NCI-H774 (cell line): ENCODE results near the gene ALDH3A1.

Experiments used
- DNase-seq: peaks from one replicate; lab custom pipeline; 2025; lab: John Stamatoyannopoulos, UW

Gene ALDH3A1

DNA sequence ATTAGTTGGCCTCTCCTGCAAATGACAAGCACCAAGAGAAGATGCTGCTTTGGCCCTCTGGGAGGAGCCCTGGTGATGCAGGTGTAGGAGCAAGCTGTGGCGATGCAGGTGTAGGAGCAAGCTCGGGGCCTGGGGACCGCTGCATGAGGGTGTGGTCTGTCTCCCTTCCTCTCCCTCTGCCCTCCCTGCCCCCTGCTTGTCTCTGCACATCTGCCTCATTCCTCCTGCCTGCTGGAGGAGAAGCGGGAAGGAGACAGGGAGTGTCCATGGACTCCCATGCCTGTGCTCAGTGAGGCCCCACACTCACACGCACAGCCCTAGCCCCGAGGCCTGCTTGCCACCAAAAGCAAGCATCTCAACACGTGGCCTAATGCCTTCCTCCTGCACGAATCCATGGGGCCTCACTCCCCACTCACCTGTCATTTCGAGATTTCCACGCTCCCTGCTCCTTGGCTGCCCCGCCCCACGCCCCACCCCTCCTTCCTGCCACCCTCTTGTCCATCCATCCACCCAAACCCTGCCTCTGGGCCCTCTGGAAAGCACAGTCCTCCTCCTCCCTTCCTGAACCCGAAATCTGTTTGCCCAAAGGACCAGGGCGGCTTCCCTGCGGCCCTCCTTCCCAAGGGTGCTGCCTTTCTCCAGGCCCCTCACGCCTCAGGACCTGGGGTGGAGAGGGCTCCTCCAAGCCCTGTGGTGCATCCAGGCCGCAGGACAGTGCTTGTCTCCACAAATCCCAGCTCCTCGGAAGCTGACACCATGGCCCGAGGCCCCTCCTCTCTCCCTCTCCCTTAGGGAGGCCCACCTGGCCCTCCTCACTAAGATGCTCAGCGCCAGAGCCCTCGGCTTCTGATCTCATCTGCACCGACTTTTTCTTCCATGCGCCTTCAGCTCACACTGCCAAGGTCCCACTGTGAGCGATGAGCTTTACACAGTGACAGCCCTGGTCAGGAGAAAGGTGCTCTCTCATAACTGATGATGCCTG lies 11.8 kb upstream of the ALDH3A1 start:
- DNase-seq, result no peak

DNA sequence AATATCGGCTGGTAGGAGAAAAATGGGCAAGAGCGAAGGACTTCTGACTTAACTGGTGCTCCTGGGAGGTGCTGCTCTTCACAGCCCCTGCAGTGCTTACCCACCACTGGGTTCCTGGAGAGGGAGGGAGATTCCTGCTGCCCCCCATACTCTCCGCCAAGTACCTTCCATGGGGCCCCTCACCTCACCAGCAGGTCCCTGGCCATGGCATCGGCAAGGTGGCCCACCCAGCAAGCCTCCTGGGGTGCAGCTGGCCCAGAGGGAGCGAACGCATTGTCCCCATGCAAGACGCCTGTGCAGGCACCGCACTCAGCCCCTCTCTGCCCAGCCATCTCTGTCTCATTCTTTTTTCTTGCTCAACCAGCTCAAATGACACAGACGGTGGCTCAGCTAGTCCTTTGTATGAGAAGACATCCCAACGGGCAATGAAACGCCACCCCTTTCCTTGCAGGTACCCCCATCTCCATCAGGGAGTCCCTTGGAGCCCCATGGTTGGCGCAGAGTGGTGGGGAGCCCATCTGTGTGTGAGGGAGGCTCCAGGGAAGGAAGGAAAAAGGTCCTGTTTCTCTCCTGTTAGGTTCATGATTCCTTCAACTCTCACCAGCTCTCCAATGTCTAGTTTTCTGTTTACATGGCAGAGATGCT lies 9.6 kb upstream of the ALDH3A1 start:
- no peak for DNase-seq

DNA sequence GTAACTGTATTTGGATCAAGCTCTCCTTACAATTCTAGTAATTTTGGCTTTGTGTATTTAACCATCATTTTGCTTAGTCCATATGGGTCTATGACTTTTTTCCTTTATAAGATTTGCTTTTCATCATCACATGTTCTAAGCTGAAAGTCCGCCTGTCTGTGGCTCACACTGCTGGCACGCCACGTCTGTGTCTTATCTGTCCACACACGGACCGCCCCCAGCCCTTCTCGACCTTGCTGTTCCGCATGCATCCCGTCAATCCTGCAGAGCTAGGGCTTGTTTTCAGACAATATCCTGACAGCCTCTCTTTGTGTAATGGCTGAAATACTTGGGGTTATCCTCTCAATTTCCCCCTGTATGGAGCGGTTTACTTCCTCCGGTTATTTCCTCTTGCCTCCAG lies 8.4 kb upstream of the ALDH3A1 start:
- no peak for DNase-seq

GRCh38 chr17:19755821-19756510 lies 7.9 kb upstream of the ALDH3A1 start:
- DNase-seq, result no peak

DNA sequence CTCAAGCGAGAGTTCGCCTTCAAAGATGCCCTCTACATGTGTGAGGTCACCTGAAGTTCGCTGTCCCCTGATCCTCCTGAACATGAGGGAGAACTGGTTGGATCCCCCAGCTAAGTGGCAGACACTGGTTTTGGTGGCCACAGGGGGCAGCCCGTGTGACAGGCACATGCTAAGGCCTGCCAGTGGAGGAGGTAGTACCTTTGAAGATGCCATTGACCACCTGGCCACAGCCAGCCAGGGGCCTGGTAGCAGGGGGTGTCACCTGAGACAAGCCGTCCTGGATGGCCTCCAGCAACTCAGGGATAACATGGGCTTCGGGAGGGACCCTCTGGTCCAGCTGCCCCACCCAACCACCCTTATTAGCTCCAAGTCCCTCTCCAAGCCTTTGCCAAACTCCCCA lies 7.3 kb upstream of the ALDH3A1 start:
- DNase-seq, result no peak

- DNase-seq, result peak; percentile 31
These were observed 5.8 kb upstream of the ALDH3A1 start for GRCh38 chr17:19753661-19754463.

DNA sequence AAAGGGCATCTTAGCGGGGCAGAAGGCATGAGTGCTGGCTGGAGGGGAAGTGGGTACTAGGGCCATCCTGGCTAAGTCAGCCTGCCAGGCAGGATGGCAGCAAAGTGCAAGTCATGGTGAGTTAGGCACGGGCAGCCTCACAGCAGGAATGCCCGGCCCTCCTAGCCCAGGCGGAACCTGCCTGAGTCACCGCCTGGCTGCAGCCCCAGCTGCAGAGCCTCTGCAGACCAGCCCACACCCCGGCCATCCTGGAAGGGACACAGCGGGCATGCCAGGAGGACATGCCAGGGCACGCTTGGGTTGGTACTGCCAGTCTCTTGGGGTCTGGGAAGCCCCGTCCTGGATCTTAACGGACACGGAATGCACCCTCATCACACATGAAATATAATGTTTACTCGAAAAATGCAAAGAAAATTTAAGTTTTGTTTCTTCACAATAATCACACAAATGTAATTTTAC lies 5.0 kb upstream of the ALDH3A1 start:
- no peak for DNase-seq

- no peak for DNase-seq
These were observed 4.3 kb upstream of the ALDH3A1 start for GRCh38 chr17:19752216-19753050.

- no peak for DNase-seq
These were observed 2.7 kb upstream of the ALDH3A1 start for GRCh38 chr17:19750835-19751234.

DNA sequence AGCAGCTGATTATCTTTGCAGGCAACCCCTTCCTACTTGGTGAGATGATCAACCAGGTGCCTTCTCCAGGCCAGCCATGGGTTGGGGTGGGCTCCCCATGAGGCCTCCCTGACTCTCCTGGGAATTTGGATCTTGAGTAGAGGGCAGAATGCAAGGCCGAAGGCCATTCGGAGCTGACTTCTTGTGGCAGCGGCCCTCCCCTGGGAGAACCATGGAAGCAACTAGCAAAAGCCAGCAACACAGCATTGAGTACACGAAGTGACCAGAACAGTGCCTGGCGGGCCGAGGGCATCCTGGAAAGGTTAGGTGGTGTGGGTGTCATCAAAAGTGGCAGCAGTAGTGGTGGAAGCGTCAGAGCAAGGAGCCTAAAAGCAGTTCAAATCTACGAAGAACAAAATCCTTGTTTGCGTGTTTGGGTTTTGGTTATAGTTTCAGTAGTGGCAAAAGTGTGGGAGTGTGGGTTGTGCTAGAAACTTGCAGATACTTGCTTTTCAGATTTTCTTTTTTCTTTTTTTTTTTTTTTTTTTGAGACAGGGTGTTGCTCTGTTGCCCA lies 2.0 kb upstream of the ALDH3A1 start:
- DNase-seq, result no peak

DNA sequence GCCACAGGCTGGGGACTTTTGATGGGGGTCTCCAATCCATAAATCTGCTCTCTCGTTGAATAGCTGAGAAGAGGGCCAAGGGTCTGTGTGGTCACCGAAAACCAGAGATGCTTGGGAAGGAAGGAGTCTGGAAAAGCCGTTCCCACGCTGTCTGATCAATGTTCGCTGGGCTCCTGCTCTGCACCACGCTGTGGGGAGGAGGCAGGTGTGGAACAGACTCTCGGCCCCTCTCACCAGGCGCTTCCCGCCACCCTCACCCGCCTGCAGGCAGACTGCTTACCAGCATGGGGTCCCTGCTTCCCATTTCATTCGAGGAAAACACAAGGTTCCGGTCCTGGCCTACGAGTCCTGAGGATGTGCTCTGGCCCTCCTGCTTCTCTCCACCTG lies 702 bp upstream of the ALDH3A1 start:
- no peak for DNase-seq

DNA sequence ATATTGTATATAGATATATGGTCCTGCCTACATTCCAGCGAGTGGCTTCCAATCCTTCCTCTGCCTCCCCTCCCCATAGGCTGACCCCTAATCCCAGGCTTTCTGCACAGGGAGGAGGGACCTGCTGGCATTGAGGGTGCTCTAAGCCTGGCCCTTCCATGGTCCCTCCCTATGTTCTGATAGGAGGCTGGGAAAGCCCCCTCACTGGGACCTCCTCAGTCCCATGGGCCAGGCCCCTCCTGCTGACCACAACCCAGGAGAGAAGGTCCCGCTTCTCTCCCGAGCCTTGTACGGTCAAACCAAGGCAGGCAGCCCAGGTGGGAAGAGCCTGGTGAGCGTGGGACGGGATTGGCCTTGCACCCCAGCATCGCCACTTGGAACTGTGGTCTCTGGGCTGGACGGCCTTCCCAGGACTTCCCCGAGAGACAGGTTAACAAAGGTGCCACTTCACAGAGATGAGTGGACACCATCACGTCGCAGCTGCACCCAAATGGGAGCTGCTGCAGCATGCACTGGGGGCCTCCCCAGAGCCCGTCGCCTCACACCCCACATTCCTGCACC lies 859 bp downstream of the ALDH3A1 start:
- no peak for DNase-seq

DNA sequence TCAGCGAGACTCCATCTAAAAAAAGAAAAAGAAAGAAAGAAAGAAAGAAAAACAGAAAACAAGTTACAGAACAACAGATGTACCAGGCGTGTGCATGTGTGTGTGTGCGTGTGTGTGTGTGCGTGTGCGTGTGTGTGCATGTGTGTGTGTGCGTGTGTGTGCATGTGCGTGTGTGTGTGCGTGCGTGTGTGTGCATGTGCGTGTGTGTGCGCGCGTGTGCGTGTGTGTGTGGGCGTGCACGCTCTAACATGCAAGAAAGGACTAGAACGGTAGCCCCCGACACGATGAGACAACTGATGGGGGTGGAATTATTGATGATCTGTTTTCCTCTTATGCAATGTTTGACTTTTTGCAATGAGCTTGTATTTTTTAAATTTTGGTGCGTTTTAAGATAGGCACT lies 1.6 kb downstream of the ALDH3A1 start:
- no peak for DNase-seq

GRCh38 chr17:19744922-19745757 lies 3.0 kb downstream of the ALDH3A1 start:
- peak; percentile 56 for DNase-seq

DNA sequence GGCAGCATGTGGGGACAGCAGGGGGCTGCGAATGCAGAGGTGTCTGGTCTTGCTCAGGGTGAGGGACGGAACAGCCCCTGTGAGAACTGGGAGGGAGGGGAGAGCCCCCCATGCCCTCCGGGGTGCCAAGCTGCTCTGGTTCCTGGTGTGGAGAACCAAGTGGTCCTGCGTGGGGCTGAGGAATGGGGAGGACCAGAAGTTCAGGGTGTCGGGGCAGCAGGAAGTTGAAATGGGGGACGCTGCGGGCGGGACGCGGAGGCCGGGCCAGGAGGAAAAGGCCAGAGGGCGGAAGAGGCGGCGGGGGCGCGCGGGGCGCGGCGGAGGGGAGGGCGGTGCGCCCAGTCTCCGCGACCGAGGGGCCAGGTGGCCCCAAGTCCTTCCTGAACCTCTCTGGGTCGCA lies 3.6 kb downstream of the ALDH3A1 start:
- no peak for DNase-seq

GRCh38 chr17:19743101-19744100 lies 4.7 kb downstream of the ALDH3A1 start:
- no peak for DNase-seq

DNA sequence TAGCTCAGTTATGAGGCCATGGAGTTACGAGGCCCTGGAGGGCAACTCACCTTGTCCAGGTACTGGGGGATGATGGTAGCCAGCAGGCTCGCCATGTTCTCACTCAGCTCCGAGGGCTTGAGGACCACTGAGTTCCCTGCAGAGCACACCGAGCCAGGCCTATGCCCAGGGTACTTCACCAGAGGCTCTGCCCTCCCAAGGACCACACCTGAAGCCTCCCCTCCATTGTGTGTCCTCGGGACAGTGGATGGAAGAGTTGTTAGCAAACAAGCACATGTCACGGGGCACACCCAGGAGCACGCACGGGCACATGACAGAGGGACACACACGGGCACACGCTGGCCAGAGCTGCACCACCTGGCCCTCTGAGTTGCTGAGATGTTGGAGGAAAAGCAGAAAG lies 5.6 kb downstream of the ALDH3A1 start:
- no peak for DNase-seq

DNA sequence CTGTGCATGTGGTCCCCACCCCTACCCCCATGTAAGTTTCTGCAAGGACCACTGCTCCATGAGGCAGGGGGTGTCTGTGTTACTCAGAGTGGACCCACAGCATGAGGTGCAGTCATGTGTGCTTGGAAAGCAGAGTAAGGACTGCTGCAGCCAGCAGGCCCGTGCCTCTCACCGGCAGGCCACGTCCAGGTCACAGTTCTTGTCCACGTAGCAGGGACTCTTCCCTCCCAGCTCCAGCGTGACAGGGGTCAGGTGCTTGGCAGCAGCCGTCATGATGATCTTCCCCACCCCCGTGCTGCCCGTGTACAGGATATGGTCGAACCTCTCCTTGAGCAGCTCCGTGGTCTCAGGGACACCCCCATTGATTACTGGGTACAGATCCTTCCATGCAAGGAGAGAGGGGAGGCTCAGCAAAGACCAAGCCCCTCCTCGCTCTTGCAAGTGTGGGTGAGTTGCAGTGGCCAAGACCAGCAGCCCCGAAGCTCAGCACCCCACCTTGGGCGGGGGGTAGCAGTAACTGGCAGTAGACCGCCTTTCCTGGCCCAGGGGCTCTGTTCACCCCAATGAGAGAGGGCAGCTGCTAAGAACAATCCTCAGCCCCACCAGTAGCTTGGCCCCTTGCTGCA lies 6.2 kb downstream of the ALDH3A1 start:
- no peak for DNase-seq
